K562 (cell line): ENCODE results near the gene RAB31. TPM values are rescaled to one million over a fixed set of nuclear protein-coding genes. Genes with fewer than 3 reads are reported as not detected.

ENCODE experiments used
- ATAC-seq: fragments of 200-7000 bp; cut with Tn5 transposase; 3 replicates; pipeline ENCODE4 v1.9.1; 2020; ENCODE audit warnings: moderate library complexity
- BruUV-seq: library from RNA; stranded (reverse); fragments of 400-500 nt; replicated peaks from 2 replicates; lab custom pipeline; 2021; lab: Mats Ljungman, UMichigan
- CTCF ChIA-PET: fragments of 300-600 bp; formaldehyde crosslinking; extraction: SDS; loops from one replicate; lab custom pipeline; 2021; ENCODE audit warnings: low intra/inter-chr PET ratio; lab: Yijun Ruan, JAX
- POLR2A ChIA-PET: fragments of 300-600, 350-650 bp; sonication (Branson Sonifier 250); formaldehyde crosslinking; extraction: SDS; loops from one replicate; lab custom pipeline; 2021; ENCODE audit warnings: antibody characterized with exemption, inconsistent platforms; lab: Yijun Ruan, JAX
- DNase-seq, 4 experiments: peaks; one replicate each; pipeline versions ENCODE4 v3.0.0 to v3.0.0-alpha.2; 2011 to 2018; ENCODE audit warnings: low spot score in 3 of 4, mixed read lengths in 3 of 4; ENCODE audit errors: extremely low read depth in 1 of 4
- FAIRE-seq: peaks from 2 replicates; lab custom pipeline; 2011; peaks lifted over from hg19 to GRCh38; lab: Jason Lieb, UNC
- H2AFZ ChIP-seq: 2 replicates; pipeline ENCODE4 v1.6.0; 2011; ENCODE audit warnings: low read depth, low read length, control low read depth, inconsistent platforms
- H3K27ac ChIP-seq: fragments of 200-600 bp; 3 replicates; pipeline ENCODE4 v1.8.0; 2011; ENCODE audit warnings: low read depth, mild to moderate bottlenecking, control low read depth, inconsistent platforms, low read length, moderate library complexity, mixed read lengths; ENCODE audit errors: extremely low read depth
- H3K27me3 ChIP-seq, 2 experiments: fragments of 300-600 bp in 1 of 2; 2 replicates in 1 of 2; 3 replicates in 1 of 2; pipeline versions ENCODE4 v1.6.0 to v1.8.0; 2011; ENCODE audit warnings: inconsistent platforms in 2 of 2, low read length in 2 of 2, mild to moderate bottlenecking in 1 of 2, mixed read lengths in 1 of 2, moderate library complexity in 1 of 2; ENCODE audit not compliant: control insufficient read depth in 2 of 2, insufficient read depth in 2 of 2
- H3K36me3 ChIP-seq: fragments of 300-600 bp; 3 replicates; pipeline ENCODE4 v1.8.0; 2011; ENCODE audit warnings: mild to moderate bottlenecking, low read length, inconsistent platforms; ENCODE audit not compliant: control insufficient read depth, insufficient read depth
- H3K4me1 ChIP-seq, 2 experiments: fragments of 200-600 bp in 1 of 2; replicated peaks in 1 of 2; 2 replicates in 1 of 2; 3 replicates in 1 of 2; pipeline versions ENCODE4 v1.5.1 to v1.8.0; 2011; ENCODE audit warnings: inconsistent platforms in 2 of 2, low read length in 2 of 2, mild to moderate bottlenecking in 1 of 2, mixed read lengths in 1 of 2, moderate library complexity in 1 of 2; ENCODE audit not compliant: control insufficient read depth in 2 of 2, insufficient read depth in 2 of 2
- H3K4me2 ChIP-seq: 2 replicates; pipeline ENCODE4 v1.6.1; 2011; ENCODE audit warnings: low read length, control low read depth, inconsistent platforms, mixed read lengths; ENCODE audit not compliant: insufficient read depth
- H3K4me3 ChIP-seq: fragments of 200-600 bp; sonication (generic), shearing (Covaris generic); 2 replicates; pipeline ENCODE4 v1.5.1; 2016; ENCODE audit warnings: control low read depth, inconsistent platforms
- H3K79me2 ChIP-seq: fragments of 200-600 bp; 3 replicates; pipeline ENCODE4 v1.8.0; 2011; ENCODE audit warnings: low read length, inconsistent platforms; ENCODE audit not compliant: control insufficient read depth, insufficient read depth
- H3K9ac ChIP-seq, 2 experiments: 2 replicates each; pipeline versions ENCODE4 v1.6.0 to v1.6.1; 2011; ENCODE audit warnings: low read depth in 2 of 2, low read length in 2 of 2, control low read depth in 1 of 2, inconsistent platforms in 1 of 2, mild to moderate bottlenecking in 1 of 2, mixed read lengths in 1 of 2; ENCODE audit not compliant: insufficient read depth in 1 of 2
- H3K9me1 ChIP-seq: one replicate; pipeline ENCODE4 v1.6.0; 2011; ENCODE audit warnings: inconsistent platforms, mild to moderate bottlenecking, low read length, moderate library complexity; ENCODE audit not compliant: control insufficient read depth, insufficient read depth
- H3K9me3 ChIP-seq: replicated peaks from 2 replicates; pipeline ENCODE4 v1.5.1; 2011; ENCODE audit warnings: low read depth, low read length, inconsistent platforms; ENCODE audit not compliant: control insufficient read depth, insufficient read depth
- H4K20me1 ChIP-seq: replicated peaks from 2 replicates; pipeline ENCODE4 v1.6.1; 2011; ENCODE audit warnings: low read length, inconsistent platforms, mixed read lengths; ENCODE audit not compliant: control insufficient read depth, insufficient read depth
- BRD4 ChIP-seq: fragments of 200-600 bp; sonication (generic); IDR thresholded peaks from 2 replicates; pipeline ENCODE4 v1.6.1; 2017; ENCODE audit warnings: inconsistent platforms
- DEAF1 ChIP-seq: fragments of 450-650 bp; formaldehyde crosslinking; IDR thresholded peaks from 2 replicates; pipeline ENCODE4 v1.4.0; 2020; ENCODE audit warnings: mild to moderate bottlenecking, moderate library complexity
- PREB ChIP-seq: sonication (generic); formaldehyde crosslinking; IDR thresholded peaks from 2 replicates; pipeline ENCODE4 v1.8.1; 2023; ENCODE audit warnings: mild to moderate bottlenecking, missing genetic modification reagents
- REST ChIP-seq, 2 experiments: fragments of 450-650 bp; formaldehyde crosslinking in 1 of 2; IDR thresholded peaks; 2 replicates each; pipeline versions ENCODE4 v1.4.0 to v1.6.1; 2014 to 2020; ENCODE audit warnings: mild to moderate bottlenecking in 2 of 2, borderline replicate concordance in 1 of 2, low read depth in 1 of 2
- RFX1 ChIP-seq: fragments of 450-650 bp; IDR thresholded peaks from 2 replicates; pipeline ENCODE4 v1.6.1; 2016; ENCODE audit warnings: mild to moderate bottlenecking, moderate library complexity
- SMAD1 ChIP-seq: fragments of 150-350 bp; IDR thresholded peaks from 2 replicates; pipeline ENCODE4 v1.6.1; 2014; ENCODE audit warnings: low read length, low read depth; ENCODE audit not compliant: partially characterized antibody
- TGIF2 ChIP-seq: sonication (generic); formaldehyde crosslinking; IDR thresholded peaks from 2 replicates; pipeline ENCODE4 v1.8.1; 2022; ENCODE audit warnings: mild to moderate bottlenecking, missing genetic modification reagents, moderate library complexity
- ZNF384 ChIP-seq: IDR thresholded peaks from 2 replicates; pipeline ENCODE4 v1.6.1; 2012; ENCODE audit warnings: low read depth, low read length, improper control_type of control experiment
- WGBS: fragments of 100-300 bp; shearing (Covaris generic); methylation state at CpG from one replicate; pipeline ENCODE4 v1.1.6; 2016; ENCODE audit warnings: low coverage, mixed read lengths; ENCODE audit not compliant: insufficient coverage; ENCODE audit errors: missing lambda C conversion rate; 5-methylcytosine and 5-hydroxymethylcytosine counted together
- in situ Hi-C: fragments of 300-500 bp; cut with MboI; formaldehyde crosslinking; loops from 4 replicates; pipeline ENCODE4 v1.15.0; 2018; ENCODE audit warnings: inconsistent platforms, mixed read lengths
- intact Hi-C: fragments of 100-400 bp; cut with micrococcal nuclease; formaldehyde crosslinking; loops from 2 replicates; pipeline ENCODE4 v1.14.2; 2022
- polyA plus RNA-seq, 8 experiments: library from polyadenylated mRNA; depleted of rRNA in 4 of 8; stranded (reverse) in 5 of 8; unstranded in 3 of 8; fragments of >200 nt; fragmentation: Nextera tagmentation in 2 of 8; fragmentation: Illumina TruSeq in 1 of 8; extraction: Ambion mirVana in 2 of 8; extraction: Trizol in 1 of 8; gene quantifications; 2 replicates each; pipeline versions ENCODE4 v1.2.1 to v1.2.3, GENCODE V29; 2011 to 2014; ENCODE audit warnings: inconsistent platforms in 1 of 8, missing spikeins in 1 of 8
- total RNA-seq, 7 experiments: library from RNA; depleted of rRNA in 6 of 7; stranded (reverse); fragments of >200 nt in 6 of 7; fragmentation: Illumina TruSeq in 2 of 7; extraction: Trizol in 2 of 7; gene quantifications; 2 replicates each; pipeline versions ENCODE4 v1.2.1 to v1.2.3, GENCODE V29; 2011 to 2021; ENCODE audit warnings: low replicate concordance in 1 of 7

Gene RAB31
- total and polyA plus RNA-seq, 9 of the 15 experiments (the other 6 are each of a cell fraction or from before 2014, with no cell fraction given) = 20.7 to 70.4 (median 41.3) TPM

GRCh38 chr18:9673296-9674251 is 34.5 kb upstream of the RAB31 start:
- H2AFZ ChIP-seq = peak overlapping the region; percentile 83
- H3K4me2 ChIP-seq = peak overlapping the region; percentile 54; the same call in 1 of the 2 replicates
- no peaks in the 10 kb centered on the region for H3K9me3 ChIP-seq
- peak in 2 of 4 experiments; percentile 55 to 73 for DNase-seq
- POLR2A ChIA-PET = interaction anchor here (0.6 to 0.7 kb wide), 2 partner anchors 11 to 454 kb away, joined by 3 read pairs; no protein-coding TSS in a partner anchor
- no peaks in the 10 kb centered on the region for H3K27me3 ChIP-seq
- H4K20me1 ChIP-seq = no peaks in the 10 kb centered on the region
- no peak overlapping the region for H3K9ac ChIP-seq
- FAIRE-seq = peak; percentile 58
- no peaks in the 10 kb centered on the region for H3K36me3 ChIP-seq
- in situ Hi-C loops = no loop called here
- peaks cover 0 to 8% of the 10 kb centered on the region in 2 experiments; a peak in 2 of 5 replicates for H3K4me1 ChIP-seq
- WGBS = 19% methylated on average over 8 of the region's 8 CpGs
- H3K27ac ChIP-seq = peak overlapping the region; percentile 43; the same call in 1 of the 3 replicates
- intact Hi-C loops = loop anchor here (1.0 kb wide), 1 partner anchor 98 kb away; no protein-coding TSS in a partner anchor
- no peaks in the 10 kb centered on the region for H3K79me2 ChIP-seq
- H3K4me3 ChIP-seq = no peak overlapping the region
- peak; percentile 91 for ATAC-seq
- CTCF ChIA-PET = interaction anchor here (0.6 to 1.6 kb wide), 2 partner anchors 98 to 1284 kb away, joined by 3 to 6 read pairs; no protein-coding TSS in a partner anchor
- no peaks in the 10 kb centered on the region for H3K9me1 ChIP-seq
- no TSS peak for BruUV-seq
- TF ChIP-seq DEAF1 (CRISPR knock-in tag) = peak; percentile 58; the same call in 1 of the 2 replicates
- no peak for TF ChIP-seq SMAD1
- TF ChIP-seq TGIF2 = no peak
- no peak for TF ChIP-seq ZNF384
- TF ChIP-seq RFX1 = no peak
- peak; percentile 67; the same call in 1 of the 2 replicates for TF ChIP-seq REST (IDR thresholded peaks at IDR 0.05; ENCODE audit: borderline replicate concordance)
- TF ChIP-seq REST (CRISPR knock-in tag; IDR thresholded peaks at IDR 0.05; ENCODE audit: low read depth) = no peak
- no peak for TF ChIP-seq PREB (CRISPR knock-in tag)
- TF ChIP-seq BRD4 = no peak
